Neuron (in vitro differentiated cells): ENCODE data around the gene AFDN.

Experiments used
- H2AFZ ChIP-seq: one replicate; pipeline ENCODE4 v1.6.1; 2013; ENCODE audit warnings: low read depth, mild to moderate bottlenecking, inconsistent platforms, low read length, moderate library complexity
- H3K27me3 ChIP-seq: one replicate; pipeline ENCODE4 v1.6.1; 2013; ENCODE audit warnings: low read length; ENCODE audit not compliant: insufficient read depth
- H3K36me3 ChIP-seq: one replicate; pipeline ENCODE4 v1.6.1; 2013; ENCODE audit warnings: low read length; ENCODE audit not compliant: insufficient read depth
- H3K4me1 ChIP-seq: one replicate; pipeline ENCODE4 v1.6.1; 2013; ENCODE audit warnings: low read length; ENCODE audit not compliant: insufficient read depth
- H3K4me3 ChIP-seq: 2 replicates; pipeline ENCODE4 v1.5.1; 2013; ENCODE audit warnings: mild to moderate bottlenecking, low read length, moderate library complexity
- H3K9me3 ChIP-seq: one replicate; pipeline ENCODE4 v1.6.1; 2013; ENCODE audit warnings: low read length

Gene AFDN

DNA sequence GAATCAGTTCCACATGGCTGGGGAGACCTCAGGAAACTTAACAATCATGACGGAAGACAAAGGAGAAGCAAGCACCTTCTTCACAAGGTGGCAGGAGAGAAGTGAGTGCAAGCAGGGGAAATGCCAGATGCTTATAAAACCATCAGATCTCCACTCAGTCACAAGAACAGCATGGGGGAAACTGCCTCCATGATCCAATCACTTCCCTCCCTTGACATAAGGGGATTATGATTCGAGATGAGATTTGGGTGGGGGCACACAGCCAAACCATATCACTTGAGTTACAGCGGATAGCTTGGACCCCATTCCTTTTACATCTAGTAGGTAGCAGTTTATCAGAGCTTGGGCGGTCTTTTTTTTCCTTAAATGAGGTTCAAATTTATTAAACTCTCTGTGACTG lies 19.1 kb downstream of the AFDN start:
- H3K4me1 ChIP-seq: peaks cover 10% of the 10 kb centered on the region

DNA sequence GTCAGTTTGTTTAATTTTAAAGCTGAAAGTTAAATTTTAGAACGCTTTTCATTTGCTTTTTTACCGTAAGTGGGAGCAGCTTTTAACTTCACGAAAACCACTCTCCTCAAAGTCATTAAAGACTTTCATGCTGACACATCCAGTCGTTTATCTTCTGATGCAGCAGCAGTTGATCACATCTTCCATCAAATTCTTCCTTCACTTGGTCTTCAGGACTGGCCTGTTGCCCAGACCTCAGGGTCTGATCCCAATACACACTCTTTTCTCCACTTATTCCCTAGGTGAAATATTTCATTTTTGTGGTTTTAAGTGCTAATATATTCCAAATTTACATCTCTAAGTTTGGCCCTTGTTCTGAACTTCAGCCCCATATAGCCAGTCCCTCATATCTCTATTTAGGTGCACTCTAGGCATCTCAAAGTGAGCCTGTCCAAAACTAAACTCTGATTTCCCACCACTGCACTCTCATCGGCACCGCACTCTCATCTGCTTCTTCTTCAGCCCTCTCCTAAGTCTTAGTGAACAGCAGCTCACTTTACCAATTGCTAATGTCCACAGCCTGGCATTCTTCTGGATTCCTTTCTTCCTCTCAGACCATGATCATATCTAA lies 20.4 kb downstream of the AFDN start:
- H3K36me3 ChIP-seq: peaks cover 4% of the 10 kb centered on the region
- H2AFZ ChIP-seq: no peak overlapping the region
- H3K4me3 ChIP-seq: no peak overlapping the region
- peaks cover 7% of the 10 kb centered on the region for H3K4me1 ChIP-seq
- H3K27me3 ChIP-seq: no peaks in the 10 kb centered on the region
- H3K9me3 ChIP-seq: no peaks in the 10 kb centered on the region

More for the DNA sequence above, 19.1 kb downstream of the AFDN start:
- Histone ChIP-seq H2AFZ (no peak overlapping the region), H3K36me3 (peaks cover 1% of the 10 kb centered on the region), H3K4me3 (no peak overlapping the region), H3K9me3 (no peaks in the 10 kb centered on the region), H3K27me3 (no peaks in the 10 kb centered on the region)

DNA sequence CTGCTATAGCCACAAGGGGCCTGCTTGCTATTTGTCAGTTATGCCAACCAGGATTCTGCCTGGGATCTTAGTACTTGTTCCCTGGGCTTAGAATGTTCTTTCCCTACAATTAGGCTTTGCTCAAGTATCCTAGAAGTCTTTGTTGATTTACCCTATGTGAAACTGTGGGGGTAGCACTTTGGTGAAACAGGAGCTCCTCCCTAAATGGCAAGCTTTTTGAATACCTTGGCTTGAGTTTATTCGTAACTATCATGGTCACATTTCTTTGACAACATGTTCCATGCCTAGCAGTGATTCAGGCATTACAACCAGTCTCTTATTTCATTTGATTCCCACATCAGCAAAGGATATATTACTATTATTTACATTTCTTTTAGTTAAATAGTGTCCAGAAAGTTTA lies 21.2 kb downstream of the AFDN start:
- Histone ChIP-seq H3K4me3 (no peak overlapping the region), H3K27me3 (no peaks in the 10 kb centered on the region), H3K4me1 (peaks cover 7% of the 10 kb centered on the region), H3K36me3 (peaks cover 4% of the 10 kb centered on the region), H2AFZ (no peak overlapping the region), H3K9me3 (no peaks in the 10 kb centered on the region)

DNA sequence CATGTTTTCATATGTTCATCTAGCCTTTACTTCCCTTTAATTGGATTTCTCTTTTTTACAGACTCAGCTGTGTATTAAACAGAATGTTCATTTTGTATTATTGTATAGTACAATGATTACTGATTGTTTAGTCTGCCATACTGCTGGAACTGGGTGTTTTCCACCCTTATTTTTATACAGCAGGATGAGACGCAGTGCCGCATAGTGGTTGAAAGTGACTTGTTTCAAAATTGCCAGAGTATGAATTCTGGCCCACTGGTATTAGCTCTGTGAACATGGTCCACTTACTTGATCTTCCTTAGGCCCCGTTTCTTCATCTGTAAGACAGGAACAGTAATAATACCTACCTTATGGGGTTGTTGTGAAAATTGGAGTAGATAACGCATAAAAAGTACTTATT lies 22.1 kb downstream of the AFDN start:
- Histone ChIP-seq H3K27me3 (no peaks in the 10 kb centered on the region), H3K9me3 (no peaks in the 10 kb centered on the region), H2AFZ (no peak overlapping the region), H3K4me1 (peaks cover 7% of the 10 kb centered on the region), H3K4me3 (no peak overlapping the region), H3K36me3 (peaks cover 4% of the 10 kb centered on the region)

DNA sequence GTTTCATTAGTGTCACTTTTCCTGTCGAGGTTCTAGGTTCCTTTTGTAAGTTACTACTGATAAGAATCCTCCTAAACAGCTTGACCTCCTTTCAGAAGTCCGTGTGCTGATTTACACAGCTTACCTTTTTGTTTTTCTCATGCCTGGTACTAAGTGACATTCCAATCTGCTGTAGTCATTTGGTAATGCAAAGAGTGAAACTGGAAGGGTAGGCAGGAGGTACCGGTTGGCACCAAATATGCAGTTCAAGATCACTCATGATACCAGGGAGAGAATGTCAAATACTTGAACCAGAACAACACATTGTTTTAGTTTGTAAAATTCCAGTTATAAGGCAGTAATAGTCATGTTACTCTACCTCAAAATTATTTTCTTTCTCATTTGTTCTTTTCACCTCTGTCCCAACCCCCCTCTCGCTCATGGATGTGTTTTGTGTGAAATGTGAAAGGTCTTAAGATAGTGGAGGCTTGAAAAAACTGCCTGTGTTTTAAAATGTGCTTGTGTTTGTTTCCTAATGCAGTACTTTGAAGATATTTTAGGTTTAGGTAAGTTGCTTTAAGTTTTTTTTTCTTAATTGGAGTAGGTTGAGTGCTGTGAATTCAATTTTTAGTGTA lies 23.2 kb downstream of the AFDN start:
- Histone ChIP-seq H2AFZ (no peak overlapping the region), H3K27me3 (no peaks in the 10 kb centered on the region), H3K36me3 (peaks cover 4% of the 10 kb centered on the region), H3K4me3 (no peak overlapping the region), H3K9me3 (no peaks in the 10 kb centered on the region), H3K4me1 (peaks cover 7% of the 10 kb centered on the region)

DNA sequence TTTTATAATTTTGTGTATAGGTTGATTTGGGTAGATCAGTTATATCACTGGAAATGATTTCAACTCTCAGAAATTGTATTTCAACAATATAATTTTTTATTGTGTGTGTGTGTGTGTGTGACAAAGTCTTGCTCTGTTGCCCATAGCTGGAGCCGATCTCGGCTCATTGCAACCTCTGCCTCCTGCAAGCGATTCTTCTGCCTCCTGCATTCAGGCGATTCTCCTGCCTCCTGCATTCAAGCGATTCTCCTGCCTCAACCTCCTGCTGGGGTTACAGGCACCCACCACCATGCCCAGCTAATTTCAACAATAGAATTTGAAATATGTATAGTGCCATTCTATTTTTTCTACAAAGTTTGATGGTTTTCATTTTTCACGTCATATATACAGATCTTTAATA lies 24.1 kb downstream of the AFDN start:
- peaks cover 4% of the 10 kb centered on the region for H3K36me3 ChIP-seq
- no peaks in the 10 kb centered on the region for H3K27me3 ChIP-seq
- H3K4me1 ChIP-seq: peaks cover 7% of the 10 kb centered on the region
- H2AFZ ChIP-seq: no peak overlapping the region
- no peak overlapping the region for H3K4me3 ChIP-seq
- no peaks in the 10 kb centered on the region for H3K9me3 ChIP-seq

DNA sequence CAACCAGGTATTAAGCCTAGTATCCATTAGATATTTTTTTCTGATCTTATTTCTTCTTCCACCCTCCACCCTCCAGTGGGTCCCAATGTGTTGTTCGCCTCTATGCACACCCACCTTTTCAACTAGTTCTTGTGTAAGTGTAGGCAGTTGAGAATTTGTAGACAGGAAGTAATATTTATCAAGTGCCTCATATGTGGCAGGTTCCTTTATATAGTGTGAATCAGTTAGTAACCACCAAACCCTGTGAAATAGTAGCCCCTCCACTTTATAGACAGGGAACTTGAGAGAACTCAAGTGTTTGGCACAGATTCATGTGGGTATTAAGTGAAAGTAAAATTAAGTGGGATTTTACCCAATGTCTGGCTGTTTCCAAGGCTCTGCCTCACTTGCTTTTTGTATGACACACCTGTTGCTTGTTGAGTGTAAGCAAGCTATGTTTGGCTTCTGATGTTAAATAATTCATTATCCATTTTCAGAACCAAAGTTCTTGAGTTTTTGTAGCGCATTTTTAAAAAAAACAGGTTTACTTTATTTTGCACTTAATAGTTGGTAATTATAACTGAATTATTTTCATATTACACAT lies 24.8 kb downstream of the AFDN start:
- Histone ChIP-seq H3K27me3 (no peaks in the 10 kb centered on the region), H3K4me3 (no peak overlapping the region), H2AFZ (no peak overlapping the region), H3K9me3 (no peaks in the 10 kb centered on the region), H3K36me3 (peaks cover 4% of the 10 kb centered on the region), H3K4me1 (peaks cover 7% of the 10 kb centered on the region)

DNA sequence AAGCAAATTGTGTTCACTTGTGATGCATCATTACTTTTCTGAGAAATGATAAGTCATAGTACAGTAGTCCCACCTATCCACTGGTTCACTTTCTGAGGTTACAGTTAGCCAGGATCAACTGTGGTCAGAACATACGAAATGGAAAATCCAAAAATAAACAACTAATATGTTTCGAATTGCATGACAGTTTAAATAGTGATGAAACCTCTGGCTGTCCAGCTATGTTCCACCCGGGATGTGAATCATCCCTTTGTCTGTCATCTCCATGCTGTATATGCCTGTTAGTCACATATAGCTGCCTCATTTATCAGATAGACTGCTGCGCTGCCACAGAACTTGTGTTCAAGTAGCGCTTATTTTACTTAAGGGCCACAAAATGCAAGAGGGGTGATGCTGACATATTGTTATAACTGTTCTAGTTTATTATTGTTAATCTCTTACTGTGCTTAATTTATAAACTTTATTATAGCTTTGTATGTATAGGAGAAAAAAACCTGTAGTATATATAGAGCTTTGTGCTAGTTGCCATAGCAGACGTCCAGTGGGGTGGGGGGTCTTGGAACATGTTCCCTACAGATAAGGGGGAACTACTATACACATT lies 29.2 kb downstream of the AFDN start:
- H3K4me3 ChIP-seq: no peak overlapping the region
- H3K4me1 ChIP-seq: peaks cover 19% of the 10 kb centered on the region
- H3K9me3 ChIP-seq: no peaks in the 10 kb centered on the region
- H3K36me3 ChIP-seq: peaks cover 3% of the 10 kb centered on the region
- no peaks in the 10 kb centered on the region for H3K27me3 ChIP-seq
- H2AFZ ChIP-seq: no peak overlapping the region

DNA sequence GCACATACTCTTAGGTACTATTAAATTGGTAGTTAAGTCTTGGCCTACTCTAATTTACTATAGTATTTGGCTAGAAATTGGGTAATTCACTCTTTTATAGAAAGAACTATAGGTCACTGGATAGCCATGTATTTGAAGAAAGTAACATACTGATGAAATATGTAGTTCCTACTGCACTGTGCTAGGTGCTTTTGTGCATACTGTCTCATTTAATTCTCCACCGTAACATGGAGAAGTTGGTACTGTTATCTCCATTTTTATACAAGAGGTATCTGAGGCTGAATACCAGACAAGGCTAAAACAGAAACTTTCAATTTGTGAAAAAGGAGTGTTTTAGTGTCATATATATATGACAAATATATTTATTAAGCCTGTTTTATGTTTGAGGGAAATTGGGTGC lies 29.8 kb downstream of the AFDN start:
- H3K9me3 ChIP-seq: no peaks in the 10 kb centered on the region
- H3K36me3 ChIP-seq: no peaks in the 10 kb centered on the region
- peaks cover 23% of the 10 kb centered on the region for H3K4me1 ChIP-seq
- H3K4me3 ChIP-seq: no peak overlapping the region
- no peak overlapping the region for H2AFZ ChIP-seq
- H3K27me3 ChIP-seq: no peaks in the 10 kb centered on the region

DNA sequence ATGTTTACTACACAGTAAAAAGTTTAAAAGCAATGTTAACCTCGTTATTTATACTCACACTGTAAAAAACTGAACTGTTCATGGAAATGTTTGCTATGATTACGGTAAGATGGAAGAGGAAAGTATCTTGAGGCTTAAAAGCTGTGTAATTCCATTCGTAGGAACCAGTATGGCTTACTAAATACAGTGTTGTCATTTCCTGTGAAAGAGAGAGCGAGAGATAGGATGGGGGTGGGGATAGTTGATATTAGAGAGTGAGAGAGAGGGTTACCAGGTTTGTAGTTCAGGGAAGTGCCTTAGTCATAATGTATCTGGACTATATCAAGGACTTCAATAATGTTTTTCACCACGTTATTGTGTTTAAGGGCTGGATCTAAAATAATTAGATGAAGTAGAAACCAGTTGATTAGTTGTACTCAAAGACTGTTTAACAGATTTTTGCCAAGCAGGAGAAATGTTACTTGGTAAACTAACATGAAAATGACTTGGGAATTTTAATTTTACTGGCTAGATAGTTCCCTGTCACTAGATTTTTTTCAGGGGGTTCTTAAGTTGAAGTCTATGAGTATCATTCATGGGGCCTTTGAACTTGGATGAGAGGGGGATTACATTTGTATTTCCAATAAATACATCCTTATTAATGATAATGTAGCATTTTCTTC lies 30.4 kb downstream of the AFDN start:
- H3K4me3 ChIP-seq: no peak overlapping the region
- H3K9me3 ChIP-seq: no peaks in the 10 kb centered on the region
- H3K36me3 ChIP-seq: no peaks in the 10 kb centered on the region
- H2AFZ ChIP-seq: no peak overlapping the region
- H3K4me1 ChIP-seq: peaks cover 25% of the 10 kb centered on the region
- no peaks in the 10 kb centered on the region for H3K27me3 ChIP-seq

DNA sequence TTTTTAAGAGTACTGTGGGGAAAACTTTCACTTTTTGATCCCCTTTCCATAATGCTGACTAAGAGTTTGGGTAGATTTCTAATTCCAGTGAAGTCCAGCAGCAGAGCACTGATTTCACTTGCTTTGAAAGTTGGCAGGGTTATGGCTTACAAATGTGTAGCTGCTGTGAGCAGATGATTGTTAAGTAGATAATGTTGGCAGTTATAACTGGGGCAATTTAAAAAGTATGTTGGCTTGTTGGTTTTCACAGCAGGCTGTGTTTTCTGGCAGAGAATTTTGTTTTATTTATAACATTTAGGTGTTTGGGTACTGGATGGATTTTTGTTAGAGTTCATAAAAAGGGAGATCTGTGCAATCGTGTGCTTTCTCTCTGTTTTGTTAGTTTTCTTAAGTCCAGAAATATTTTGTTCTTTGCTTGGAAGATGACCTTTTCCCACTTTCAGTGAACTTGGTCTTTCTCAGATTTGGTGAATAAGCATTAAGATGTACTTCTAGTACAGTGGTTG lies 31.4 kb downstream of the AFDN start:
- peaks cover 25% of the 10 kb centered on the region for H3K4me1 ChIP-seq
- no peaks in the 10 kb centered on the region for H3K36me3 ChIP-seq
- no peaks in the 10 kb centered on the region for H3K9me3 ChIP-seq
- no peaks in the 10 kb centered on the region for H3K27me3 ChIP-seq
- no peak overlapping the region for H2AFZ ChIP-seq
- no peak overlapping the region for H3K4me3 ChIP-seq

DNA sequence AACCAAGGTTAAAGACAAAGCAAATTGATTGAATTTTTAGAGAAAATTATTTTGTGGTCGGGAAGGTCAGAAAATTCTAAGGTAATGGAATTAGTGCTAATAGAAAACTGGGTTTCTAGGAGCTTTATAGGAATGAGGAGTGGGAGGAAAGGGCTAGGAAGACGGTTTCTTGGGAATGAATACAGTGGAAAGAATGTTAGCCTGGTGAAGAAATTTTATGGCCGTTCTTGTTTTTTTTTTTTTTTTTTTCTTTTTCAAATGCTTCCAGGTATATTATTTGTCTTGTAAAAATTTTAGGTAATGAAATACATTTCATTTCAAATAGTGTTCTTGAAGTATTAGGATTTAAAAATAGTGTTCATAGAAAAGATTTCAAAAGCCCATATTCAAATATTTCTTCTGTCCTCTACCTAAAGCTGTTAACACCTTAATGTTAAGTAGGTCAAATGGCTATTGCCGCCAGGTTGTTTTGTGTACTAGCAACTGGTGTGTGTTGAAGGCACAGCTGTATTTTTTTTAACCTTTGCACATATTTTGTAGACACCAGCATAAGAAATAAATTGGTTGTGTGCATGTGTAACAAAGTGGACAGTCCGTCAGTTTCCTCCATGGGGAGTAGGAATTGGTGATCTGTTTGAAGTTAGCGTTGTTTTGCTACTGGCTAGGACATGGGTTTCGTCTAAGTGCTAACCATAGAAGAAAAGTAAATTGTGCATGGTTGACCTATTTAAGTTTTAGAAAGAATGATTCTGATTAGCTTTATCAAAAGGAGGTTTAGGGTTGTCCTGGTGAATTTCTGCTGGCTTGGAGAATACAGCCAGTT lies 32.3 kb downstream of the AFDN start:
- no peaks in the 10 kb centered on the region for H3K36me3 ChIP-seq
- no peaks in the 10 kb centered on the region for H3K27me3 ChIP-seq
- no peak overlapping the region for H2AFZ ChIP-seq
- no peak overlapping the region for H3K4me3 ChIP-seq
- peaks cover 25% of the 10 kb centered on the region for H3K4me1 ChIP-seq
- H3K9me3 ChIP-seq: no peaks in the 10 kb centered on the region
